Caco-2 (cell line): ENCODE data around the gene DGKB. TPM values are rescaled to one million over a fixed set of nuclear protein-coding genes. Genes with fewer than 3 reads are reported as not detected.

ENCODE experiments used
- BruUV-seq: library from RNA; stranded (reverse); fragments of 400-500 nt; replicated peaks from 2 replicates; lab custom pipeline; 2021; lab: Mats Ljungman, UMichigan
- CTCF ChIA-PET: fragments of 300-600 bp; sonication (Branson Sonifier 250); formaldehyde crosslinking; loops from one replicate; lab custom pipeline; 2022; ENCODE audit warnings: antibody characterized with exemption; lab: Charles Lee
- POLR2A ChIA-PET: fragments of 300-600 bp; sonication (Branson Sonifier 250); formaldehyde crosslinking; loops from one replicate; lab custom pipeline; 2022; ENCODE audit warnings: antibody characterized with exemption; lab: Charles Lee
- DNase-seq, 2 experiments: peaks; one replicate each; pipeline versions ENCODE4 v3.0.0 to v3.0.0-alpha.2; 2020 to 2022
- H3K27me3 ChIP-seq: replicated peaks from 2 replicates; pipeline ENCODE4 v1.6.0; 2011; ENCODE audit warnings: low read length; ENCODE audit not compliant: control insufficient read depth, insufficient read depth
- H3K36me3 ChIP-seq: 2 replicates; pipeline ENCODE4 v1.5.1; 2011; ENCODE audit warnings: low read length; ENCODE audit not compliant: control insufficient read depth, insufficient read depth
- H3K4me1 ChIP-seq: fragments of 250-450 bp; sonication (Bioruptor Pico); 2 replicates; pipeline ENCODE4 v1.5.1; 2020; ENCODE audit warnings: mild to moderate bottlenecking
- H3K4me3 ChIP-seq: 2 replicates; pipeline ENCODE4 v1.5.1; 2011; ENCODE audit warnings: low read depth, mild to moderate bottlenecking, control low read depth, low read length
- H3K9me3 ChIP-seq: fragments of 250-450 bp; sonication (Bioruptor Pico); 2 replicates; pipeline ENCODE4 v1.5.1; 2020; ENCODE audit warnings: mild to moderate bottlenecking, moderate library complexity
- H3K27ac Mint-ChIP-seq: one replicate; pipeline ENCODE4 v1.8.0; 2022; ENCODE audit warnings: mixed read lengths; ENCODE audit not compliant: unreplicated experiment
- H3K27me3 Mint-ChIP-seq: one replicate; pipeline ENCODE4 v1.8.0; 2022; ENCODE audit warnings: mixed read lengths; ENCODE audit not compliant: insufficient read depth, unreplicated experiment
- H3K36me3 Mint-ChIP-seq: one replicate; pipeline ENCODE4 v1.8.0; 2022; ENCODE audit warnings: mild to moderate bottlenecking, mixed read lengths; ENCODE audit not compliant: insufficient read depth, unreplicated experiment
- H3K4me1 Mint-ChIP-seq: one replicate; pipeline ENCODE4 v1.8.0; 2022; ENCODE audit warnings: low read depth, mixed read lengths; ENCODE audit not compliant: unreplicated experiment
- H3K4me3 Mint-ChIP-seq: one replicate; pipeline ENCODE4 v1.8.0; 2022; ENCODE audit warnings: mild to moderate bottlenecking, moderate library complexity, mixed read lengths; ENCODE audit not compliant: unreplicated experiment
- H3K9me3 Mint-ChIP-seq: one replicate; pipeline ENCODE4 v1.8.0; 2022; ENCODE audit warnings: mixed read lengths; ENCODE audit not compliant: unreplicated experiment
- CTCF ChIP-seq, 2 experiments: fragments of 200-600 bp in 1 of 2; IDR thresholded peaks; 1 replicate in 1 of 2; 2 replicates in 1 of 2; pipeline versions ENCODE4 v1.5.1 to v1.8.0; 2011 to 2022; ENCODE audit warnings: antibody characterized with exemption in 1 of 2, control low read depth in 1 of 2, inconsistent platforms in 1 of 2, low read depth in 1 of 2, low read length in 1 of 2, mild to moderate bottlenecking in 1 of 2, moderate library complexity in 1 of 2; ENCODE audit not compliant: insufficient read depth in 1 of 2, severe bottlenecking in 1 of 2, unreplicated experiment in 1 of 2
- intact Hi-C: fragments of 100-400 bp; cut with micrococcal nuclease; formaldehyde crosslinking; loops from one replicate; pipeline ENCODE4 v1.10.0; 2022; ENCODE audit not compliant: unreplicated experiment
- total RNA-seq: library from RNA; stranded (reverse); gene quantifications from 2 replicates; pipeline ENCODE4 v1.2.3, GENCODE V29; 2022

DGKB gene
- total RNA-seq, 1 experiment from 2014 or later: 0.39 TPM

GRCh38 chr7:14600766-14601367, 301.7 kb downstream of the DGKB start:
- peaks cover 3% of the 10 kb centered on the region for H3K27me3 Mint-ChIP-seq
- no peak overlapping the region for H3K4me3 Mint-ChIP-seq
- no peak overlapping the region for H3K27ac Mint-ChIP-seq
- Histone ChIP-seq H3K4me3 (no peak overlapping the region), H3K36me3 (no peaks in the 10 kb centered on the region), H3K27me3 (no peaks in the 10 kb centered on the region), H3K4me1 (no peaks in the 10 kb centered on the region), H3K9me3 (no peaks in the 10 kb centered on the region)
- no TSS peak for BruUV-seq
- intact Hi-C loops: no loop called here
- TF ChIP-seq CTCF (IDR thresholded peaks at IDR 0.05; ENCODE audit: insufficient read depth in 1 of 2, low read depth in 1 of 2, low read length in 1 of 2, severe bottlenecking in 1 of 2, unreplicated experiment in 1 of 2): no peak
- H3K9me3 Mint-ChIP-seq: no peaks in the 10 kb centered on the region
- ChIA-PET POLR2A (no interaction called here), CTCF (no interaction called here)
- no peaks in the 10 kb centered on the region for H3K4me1 Mint-ChIP-seq
- DNase-seq: no peak
- no peaks in the 10 kb centered on the region for H3K36me3 Mint-ChIP-seq

GRCh38 chr7:14598978-14599377, 303.6 kb downstream of the DGKB start:
- Histone ChIP-seq H3K36me3 (no peaks in the 10 kb centered on the region), H3K4me3 (no peak overlapping the region), H3K4me1 (no peaks in the 10 kb centered on the region), H3K27me3 (no peaks in the 10 kb centered on the region), H3K9me3 (no peaks in the 10 kb centered on the region)
- no peak for DNase-seq
- CTCF ChIA-PET: no interaction called here
- Mint-ChIP-seq H3K27ac (no peak overlapping the region), H3K9me3 (no peaks in the 10 kb centered on the region), H3K36me3 (no peaks in the 10 kb centered on the region), H3K4me3 (no peak overlapping the region), H3K27me3 (peaks cover 3% of the 10 kb centered on the region), H3K4me1 (no peaks in the 10 kb centered on the region)
- no peak for TF ChIP-seq CTCF (IDR thresholded peaks at IDR 0.05; ENCODE audit: insufficient read depth in 1 of 2, low read depth in 1 of 2, low read length in 1 of 2, severe bottlenecking in 1 of 2, unreplicated experiment in 1 of 2)
- no TSS peak for BruUV-seq
- POLR2A ChIA-PET: no interaction called here
- intact Hi-C loops: no loop called here

- POLR2A ChIA-PET: no interaction called here
- no peak overlapping the region for H3K27ac Mint-ChIP-seq
- Histone ChIP-seq H3K4me3 (no peak overlapping the region), H3K9me3 (no peaks in the 10 kb centered on the region), H3K36me3 (no peaks in the 10 kb centered on the region), H3K27me3 (no peaks in the 10 kb centered on the region), H3K4me1 (no peaks in the 10 kb centered on the region)
- H3K4me3 Mint-ChIP-seq: no peak overlapping the region
- H3K4me1 Mint-ChIP-seq: no peaks in the 10 kb centered on the region
- H3K27me3 Mint-ChIP-seq: peaks cover 1% of the 10 kb centered on the region
- CTCF ChIA-PET: no interaction called here
- no peaks in the 10 kb centered on the region for H3K36me3 Mint-ChIP-seq
- no TSS peak for BruUV-seq
- TF ChIP-seq CTCF (IDR thresholded peaks at IDR 0.05; ENCODE audit: insufficient read depth in 1 of 2, low read depth in 1 of 2, low read length in 1 of 2, severe bottlenecking in 1 of 2, unreplicated experiment in 1 of 2): no peak
- intact Hi-C loops: no loop called here
- no peaks in the 10 kb centered on the region for H3K9me3 Mint-ChIP-seq
- no peak for DNase-seq
Observed at GRCh38 chr7:14596421-14596820, 306.1 kb downstream of the DGKB start.
